ENCODE measurements around the gene POLDIP2.

Gene POLDIP2

GRCh38 chr17:28381141-28381825 lies 24.0 kb upstream of the POLDIP2 start:
- no peak overlapping the region for H3K4me3 Mint-ChIP-seq
- peaks cover 3% of the 10 kb centered on the region for H3K36me3 Mint-ChIP-seq (ENCODE audit: low read depth)
- peaks cover 20% of the 10 kb centered on the region for H3K4me1 Mint-ChIP-seq (ENCODE audit: low read depth)
- no peaks in the 10 kb centered on the region for H3K9me3 Mint-ChIP-seq
- no peak for DNase-seq (ENCODE audit: low spot score)
- H3K27me3 Mint-ChIP-seq (ENCODE audit: low read depth), result peaks cover 2% of the 10 kb centered on the region
- no peak overlapping the region for H3K27ac Mint-ChIP-seq

- peaks cover 3% of the 10 kb centered on the region for H3K36me3 Mint-ChIP-seq (ENCODE audit: low read depth)
- DNase-seq (ENCODE audit: low spot score), result no peak
- H3K27me3 Mint-ChIP-seq (ENCODE audit: low read depth), result peaks cover 2% of the 10 kb centered on the region
Observed at GRCh38 chr17:28379814-28380801, 22.8 kb upstream of the POLDIP2 start.

GRCh38 chr17:28372945-28373274 lies 15.6 kb upstream of the POLDIP2 start:
- Mint-ChIP-seq H3K27me3 (ENCODE audit: low read depth) (no peaks in the 10 kb centered on the region), H3K27ac (peak overlapping the region; percentile 60), H3K4me3 (peak overlapping the region; percentile 79), H3K9me3 (no peaks in the 10 kb centered on the region), H3K4me1 (ENCODE audit: low read depth) (peaks cover 12% of the 10 kb centered on the region), H3K36me3 (ENCODE audit: low read depth) (peaks cover 2% of the 10 kb centered on the region)
- DNase-seq (ENCODE audit: low spot score), result no peak

More at GRCh38 chr17:28379814-28380801, 22.8 kb upstream of the POLDIP2 start:
- Mint-ChIP-seq H3K4me3 (no peak overlapping the region), H3K27ac (no peak overlapping the region), H3K4me1 (ENCODE audit: low read depth) (peaks cover 17% of the 10 kb centered on the region), H3K9me3 (no peaks in the 10 kb centered on the region)

GRCh38 chr17:28372203-28372944 lies 15.0 kb upstream of the POLDIP2 start:
- peaks cover 12% of the 10 kb centered on the region for H3K4me1 Mint-ChIP-seq (ENCODE audit: low read depth)
- H3K4me3 Mint-ChIP-seq, result peak overlapping the region; percentile 79

GRCh38 chr17:28371245-28372202 lies 14.2 kb upstream of the POLDIP2 start, which contains the start of gene SARM1:
Gene SARM1 (plus strand): TSS chr17:28371694. CDS start chr17:28372033, 339 bp downstream.
- no peaks in the 10 kb centered on the region for H3K27me3 Mint-ChIP-seq (ENCODE audit: low read depth)
- H3K4me1 Mint-ChIP-seq (ENCODE audit: low read depth), result peaks cover 12% of the 10 kb centered on the region
- peaks cover 2% of the 10 kb centered on the region for H3K36me3 Mint-ChIP-seq (ENCODE audit: low read depth)
- peak within 1 kb of the TSS; percentile 93 for H3K27ac Mint-ChIP-seq
- H3K4me3 Mint-ChIP-seq, result peak within 1 kb of the TSS; percentile 93
- peak; percentile 91 for DNase-seq (ENCODE audit: low spot score)
- H3K9me3 Mint-ChIP-seq, result no peaks in the 10 kb centered on the region

More at GRCh38 chr17:28372203-28372944, 15.0 kb upstream of the POLDIP2 start:
- no peak for DNase-seq (ENCODE audit: low spot score)
- Mint-ChIP-seq H3K27me3 (ENCODE audit: low read depth) (no peaks in the 10 kb centered on the region), H3K9me3 (no peaks in the 10 kb centered on the region), H3K36me3 (ENCODE audit: low read depth) (peaks cover 2% of the 10 kb centered on the region), H3K27ac (peak overlapping the region; percentile 60)

- peak overlapping the region; percentile 93 for H3K4me3 Mint-ChIP-seq
- H3K36me3 Mint-ChIP-seq (ENCODE audit: low read depth), result peaks cover 2% of the 10 kb centered on the region
- no peaks in the 10 kb centered on the region for H3K9me3 Mint-ChIP-seq
- DNase-seq (ENCODE audit: low spot score), result no peak
- no peaks in the 10 kb centered on the region for H3K27me3 Mint-ChIP-seq (ENCODE audit: low read depth)
- peaks cover 12% of the 10 kb centered on the region for H3K4me1 Mint-ChIP-seq (ENCODE audit: low read depth)
- H3K27ac Mint-ChIP-seq, result no peak overlapping the region
Observed at GRCh38 chr17:28370744-28371103, 13.4 kb upstream of the POLDIP2 start.

- Mint-ChIP-seq H3K27ac (peak within 1 kb of the TSS; percentile 93), H3K27me3 (ENCODE audit: low read depth) (no peaks in the 10 kb centered on the region), H3K9me3 (no peaks in the 10 kb centered on the region), H3K4me1 (ENCODE audit: low read depth) (peaks cover 12% of the 10 kb centered on the region), H3K36me3 (ENCODE audit: low read depth) (peaks cover 2% of the 10 kb centered on the region), H3K4me3 (peak within 1 kb of the TSS; percentile 93)
- DNase-seq (ENCODE audit: low spot score), result no peak
Observed at GRCh38 chr17:28370035-28370743, 12.9 kb upstream of the POLDIP2 start, which contains the start of gene VTN. Gene VTN (minus strand): TSS chr17:28370307. CDS start chr17:28370203, 104 bp downstream.

GRCh38 chr17:28369684-28370034 lies 12.3 kb upstream of the POLDIP2 start:
- no peaks in the 10 kb centered on the region for H3K9me3 Mint-ChIP-seq
- no peak overlapping the region for H3K4me3 Mint-ChIP-seq
- H3K4me1 Mint-ChIP-seq (ENCODE audit: low read depth), result peaks cover 12% of the 10 kb centered on the region
- H3K27ac Mint-ChIP-seq, result no peak overlapping the region
- H3K27me3 Mint-ChIP-seq (ENCODE audit: low read depth), result no peaks in the 10 kb centered on the region
- no peaks in the 10 kb centered on the region for H3K36me3 Mint-ChIP-seq (ENCODE audit: low read depth)
- no peak for DNase-seq (ENCODE audit: low spot score)

GRCh38 chr17:28368915-28369683 lies 11.8 kb upstream of the POLDIP2 start:
- no peaks in the 10 kb centered on the region for H3K27me3 Mint-ChIP-seq (ENCODE audit: low read depth)
- no peaks in the 10 kb centered on the region for H3K9me3 Mint-ChIP-seq
- no peaks in the 10 kb centered on the region for H3K36me3 Mint-ChIP-seq (ENCODE audit: low read depth)
- no peak overlapping the region for H3K27ac Mint-ChIP-seq
- peaks cover 12% of the 10 kb centered on the region for H3K4me1 Mint-ChIP-seq (ENCODE audit: low read depth)
- H3K4me3 Mint-ChIP-seq, result no peak overlapping the region
- no peak for DNase-seq (ENCODE audit: low spot score)

GRCh38 chr17:28368306-28368831 lies 11.0 kb upstream of the POLDIP2 start:
- Mint-ChIP-seq H3K27ac (no peak overlapping the region), H3K36me3 (ENCODE audit: low read depth) (no peaks in the 10 kb centered on the region), H3K4me1 (ENCODE audit: low read depth) (peaks cover 8% of the 10 kb centered on the region), H3K27me3 (ENCODE audit: low read depth) (no peaks in the 10 kb centered on the region), H3K9me3 (no peaks in the 10 kb centered on the region), H3K4me3 (no peak overlapping the region)
- DNase-seq (ENCODE audit: low spot score), result no peak

- Mint-ChIP-seq H3K9me3 (no peaks in the 10 kb centered on the region), H3K27me3 (ENCODE audit: low read depth) (no peaks in the 10 kb centered on the region), H3K4me1 (ENCODE audit: low read depth) (peaks cover 6% of the 10 kb centered on the region), H3K27ac (no peak overlapping the region), H3K4me3 (no peak overlapping the region), H3K36me3 (ENCODE audit: low read depth) (no peaks in the 10 kb centered on the region)
- DNase-seq (ENCODE audit: low spot score), result no peak
Observed at GRCh38 chr17:28367641-28368305, 10.4 kb upstream of the POLDIP2 start.

Data from T-helper 2 cell treated with Interferon-gamma antibody and Interleukin-4, amounts not matched to agents 5 μg/mL and 100 μg/mL, for 36 hours (primary cell).